Measurements from ENCODE around the gene RASSF4.

DNA sequence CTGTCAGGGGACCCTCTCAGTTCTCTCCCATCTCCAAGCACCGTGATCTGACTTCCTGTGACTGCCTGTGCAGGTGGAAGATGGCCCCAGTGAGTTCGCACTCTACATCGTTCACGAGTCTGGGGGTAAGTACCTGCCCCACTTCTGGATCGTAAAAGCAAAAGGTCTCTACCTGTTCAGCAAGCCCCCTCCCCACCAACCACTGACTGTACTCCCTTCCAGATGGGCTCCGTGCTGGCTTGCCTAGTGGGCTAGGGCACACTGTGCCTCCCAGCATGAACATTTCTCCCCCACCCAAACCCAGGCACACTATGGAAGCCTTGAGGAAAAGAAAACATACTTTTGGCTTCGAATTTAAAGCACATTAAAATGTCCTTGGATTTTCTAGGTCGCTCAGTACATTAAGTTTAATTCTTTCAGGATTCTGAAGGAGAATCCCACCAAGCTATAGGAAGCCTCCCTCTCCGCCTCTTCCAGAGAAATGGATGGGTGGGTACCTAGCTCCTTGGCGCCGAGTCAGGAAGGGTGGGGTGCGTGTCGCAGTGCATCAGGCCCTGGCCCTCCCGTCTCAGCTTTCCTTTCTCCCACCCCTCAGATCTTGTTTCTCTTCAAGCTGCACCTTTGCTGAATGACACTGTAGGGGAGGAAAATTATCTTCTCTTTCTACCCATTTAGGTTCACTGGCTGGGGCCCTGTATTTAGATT is 30.1 kb downstream of the RASSF4 start:
- TF ChIP-seq, protein P1, sequence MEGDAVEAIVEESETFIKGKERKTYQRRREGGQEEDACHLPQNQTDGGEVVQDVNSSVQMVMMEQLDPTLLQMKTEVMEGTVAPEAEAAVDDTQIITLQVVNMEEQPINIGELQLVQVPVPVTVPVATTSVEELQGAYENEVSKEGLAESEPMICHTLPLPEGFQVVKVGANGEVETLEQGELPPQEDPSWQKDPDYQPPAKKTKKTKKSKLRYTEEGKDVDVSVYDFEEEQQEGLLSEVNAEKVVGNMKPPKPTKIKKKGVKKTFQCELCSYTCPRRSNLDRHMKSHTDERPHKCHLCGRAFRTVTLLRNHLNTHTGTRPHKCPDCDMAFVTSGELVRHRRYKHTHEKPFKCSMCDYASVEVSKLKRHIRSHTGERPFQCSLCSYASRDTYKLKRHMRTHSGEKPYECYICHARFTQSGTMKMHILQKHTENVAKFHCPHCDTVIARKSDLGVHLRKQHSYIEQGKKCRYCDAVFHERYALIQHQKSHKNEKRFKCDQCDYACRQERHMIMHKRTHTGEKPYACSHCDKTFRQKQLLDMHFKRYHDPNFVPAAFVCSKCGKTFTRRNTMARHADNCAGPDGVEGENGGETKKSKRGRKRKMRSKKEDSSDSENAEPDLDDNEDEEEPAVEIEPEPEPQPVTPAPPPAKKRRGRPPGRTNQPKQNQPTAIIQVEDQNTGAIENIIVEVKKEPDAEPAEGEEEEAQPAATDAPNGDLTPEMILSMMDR (IDR thresholded peaks at IDR 0.05) = no peak
- no peak for TF ChIP-seq POLR2A (IDR thresholded peaks at IDR 0.05)
- TF ChIP-seq EP300 (IDR thresholded peaks at IDR 0.05) = no peak
- no peak for TF ChIP-seq POLR2AphosphoS5 (IDR thresholded peaks at IDR 0.05)
